D721Med (cell line): ENCODE data around the gene EEF1AKMT2.

Source experiments
- DNase-seq: peaks from one replicate; pipeline ENCODE4 v3.0.0; 2011; ENCODE audit warnings: low spot score; ENCODE audit not compliant: insufficient read length
- FAIRE-seq: peaks from 2 replicates; lab custom pipeline; 2011; peaks lifted over from hg19 to GRCh38; lab: Jason Lieb, UNC
- TF ChIP-seq, protein P1 (sequence below): IDR thresholded peaks from 2 replicates; pipeline ENCODE4 v1.5.1; 2012; ENCODE audit warnings: mild to moderate bottlenecking, control low read depth; ENCODE audit not compliant: insufficient read depth; ENCODE audit errors: missing control alignments

EEF1AKMT2 gene

GRCh38 chr10:124711145-124711544, 80.5 kb downstream of the EEF1AKMT2 start:
- FAIRE-seq (no peak), DNase-seq (no peak)
- TF ChIP-seq, protein P1, sequence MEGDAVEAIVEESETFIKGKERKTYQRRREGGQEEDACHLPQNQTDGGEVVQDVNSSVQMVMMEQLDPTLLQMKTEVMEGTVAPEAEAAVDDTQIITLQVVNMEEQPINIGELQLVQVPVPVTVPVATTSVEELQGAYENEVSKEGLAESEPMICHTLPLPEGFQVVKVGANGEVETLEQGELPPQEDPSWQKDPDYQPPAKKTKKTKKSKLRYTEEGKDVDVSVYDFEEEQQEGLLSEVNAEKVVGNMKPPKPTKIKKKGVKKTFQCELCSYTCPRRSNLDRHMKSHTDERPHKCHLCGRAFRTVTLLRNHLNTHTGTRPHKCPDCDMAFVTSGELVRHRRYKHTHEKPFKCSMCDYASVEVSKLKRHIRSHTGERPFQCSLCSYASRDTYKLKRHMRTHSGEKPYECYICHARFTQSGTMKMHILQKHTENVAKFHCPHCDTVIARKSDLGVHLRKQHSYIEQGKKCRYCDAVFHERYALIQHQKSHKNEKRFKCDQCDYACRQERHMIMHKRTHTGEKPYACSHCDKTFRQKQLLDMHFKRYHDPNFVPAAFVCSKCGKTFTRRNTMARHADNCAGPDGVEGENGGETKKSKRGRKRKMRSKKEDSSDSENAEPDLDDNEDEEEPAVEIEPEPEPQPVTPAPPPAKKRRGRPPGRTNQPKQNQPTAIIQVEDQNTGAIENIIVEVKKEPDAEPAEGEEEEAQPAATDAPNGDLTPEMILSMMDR = no peak

- DNase-seq (no peak), FAIRE-seq (no peak)
- TF ChIP-seq, protein P1 = no peak
Measured at GRCh38 chr10:124710266-124710881, 81.3 kb downstream of the EEF1AKMT2 start.

GRCh38 chr10:124709861-124710260, 81.8 kb downstream of the EEF1AKMT2 start:
- FAIRE-seq (no peak), DNase-seq (no peak)
- TF ChIP-seq, protein P1 = no peak

DNA sequence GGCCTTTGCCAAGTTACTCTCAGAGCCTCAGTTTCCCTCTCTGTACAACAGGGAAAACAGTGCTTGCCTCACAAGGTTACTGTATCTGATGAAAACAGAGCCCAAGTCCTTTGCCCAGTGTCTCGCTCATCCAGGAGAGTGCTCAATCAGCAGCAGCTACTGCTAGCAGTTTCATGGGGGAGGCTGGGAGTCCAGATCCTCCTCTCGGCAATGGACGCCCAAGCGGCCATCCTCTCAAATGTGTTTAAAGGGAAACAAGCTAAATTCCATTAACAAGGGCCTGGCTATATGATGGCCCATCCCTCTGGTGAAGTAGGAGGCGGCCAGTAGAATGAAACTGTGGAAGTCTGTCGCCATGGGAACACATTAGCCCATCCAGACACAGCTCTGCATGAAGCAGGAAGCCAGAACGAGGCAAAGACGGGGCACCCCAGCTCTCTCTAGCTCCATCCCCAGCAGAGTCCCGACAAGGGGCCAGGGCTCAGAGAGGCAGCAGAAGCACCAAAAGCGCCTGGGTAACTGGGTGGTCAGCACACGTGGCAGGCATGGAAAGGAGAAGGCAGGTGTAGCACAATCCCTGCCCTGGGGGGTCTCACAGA, 82.7 kb downstream of the EEF1AKMT2 start:
- TF ChIP-seq, protein P1 = no peak
- DNase-seq (no peak), FAIRE-seq (no peak)

DNA sequence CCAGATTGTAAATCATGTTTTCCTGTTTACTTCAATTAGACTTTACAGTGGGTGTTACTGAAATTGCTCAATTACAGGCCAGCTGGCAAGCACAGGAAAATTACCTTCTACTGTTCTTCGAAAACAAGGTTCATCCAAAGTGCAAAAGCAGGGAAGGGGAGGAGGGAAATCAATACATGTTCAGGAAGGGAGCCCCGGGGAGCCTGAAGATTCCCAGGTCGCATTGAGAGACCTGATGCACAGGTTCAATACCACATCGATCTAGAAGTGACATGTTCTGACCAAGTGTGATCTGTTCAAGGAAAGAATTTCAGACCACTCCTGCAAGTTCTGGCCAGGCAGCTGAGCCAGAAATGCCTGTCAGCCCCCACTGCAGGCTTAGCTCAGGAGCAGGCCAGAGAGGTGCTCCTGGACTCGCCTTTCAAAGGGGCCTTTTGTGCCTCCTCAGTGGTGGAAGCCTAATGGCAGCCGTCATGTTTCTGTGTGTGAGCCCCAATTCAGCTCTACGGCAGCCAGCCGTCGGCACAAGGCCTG, 83.4 kb downstream of the EEF1AKMT2 start:
- DNase-seq (no peak), FAIRE-seq (no peak)
- TF ChIP-seq, protein P1 = no peak
